ENCODE measurements around the gene DNAH12.

DNA sequence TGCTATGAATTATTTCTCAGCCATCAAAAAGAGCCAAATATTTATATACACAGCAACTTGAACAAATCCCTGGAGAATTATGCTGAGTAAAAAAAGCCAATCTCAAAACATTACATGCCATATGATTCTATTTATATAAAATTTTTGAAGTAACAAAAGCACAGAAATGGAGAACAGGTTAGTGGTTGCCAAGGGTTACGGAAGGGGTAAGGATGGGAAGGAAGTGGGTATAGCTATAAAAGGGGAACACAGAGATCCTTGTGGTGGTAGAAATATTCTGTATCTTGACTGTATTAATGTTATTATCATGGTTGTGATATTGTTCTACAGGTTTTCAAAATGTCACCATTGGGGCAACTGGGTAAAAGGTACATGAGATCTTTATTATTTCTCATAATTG is 189.4 kb downstream of the DNAH12 start:
- TF ChIP-seq EZH2 (IDR thresholded peaks at IDR 0.05; ENCODE audit: low read length, missing control alignments), result no peak
- TF ChIP-seq, protein P1, sequence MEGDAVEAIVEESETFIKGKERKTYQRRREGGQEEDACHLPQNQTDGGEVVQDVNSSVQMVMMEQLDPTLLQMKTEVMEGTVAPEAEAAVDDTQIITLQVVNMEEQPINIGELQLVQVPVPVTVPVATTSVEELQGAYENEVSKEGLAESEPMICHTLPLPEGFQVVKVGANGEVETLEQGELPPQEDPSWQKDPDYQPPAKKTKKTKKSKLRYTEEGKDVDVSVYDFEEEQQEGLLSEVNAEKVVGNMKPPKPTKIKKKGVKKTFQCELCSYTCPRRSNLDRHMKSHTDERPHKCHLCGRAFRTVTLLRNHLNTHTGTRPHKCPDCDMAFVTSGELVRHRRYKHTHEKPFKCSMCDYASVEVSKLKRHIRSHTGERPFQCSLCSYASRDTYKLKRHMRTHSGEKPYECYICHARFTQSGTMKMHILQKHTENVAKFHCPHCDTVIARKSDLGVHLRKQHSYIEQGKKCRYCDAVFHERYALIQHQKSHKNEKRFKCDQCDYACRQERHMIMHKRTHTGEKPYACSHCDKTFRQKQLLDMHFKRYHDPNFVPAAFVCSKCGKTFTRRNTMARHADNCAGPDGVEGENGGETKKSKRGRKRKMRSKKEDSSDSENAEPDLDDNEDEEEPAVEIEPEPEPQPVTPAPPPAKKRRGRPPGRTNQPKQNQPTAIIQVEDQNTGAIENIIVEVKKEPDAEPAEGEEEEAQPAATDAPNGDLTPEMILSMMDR (conservative IDR thresholded peaks at IDR 0.05 in 1 of 2, IDR thresholded peaks at IDR 0.05 in 1 of 2; ENCODE audit: low read depth in 1 of 2, low read length in 2 of 2), result no peak

Measured in fibroblast of lung (primary cell).